HG02759 (cell line): Measurements from ENCODE around the gene TRMT1.

Experiments used
- ATAC-seq: cut with Tn5 transposase; IDR thresholded peaks from one replicate; pipeline ENCODE4 v1.9.1; 2021; ENCODE audit warnings: mild to moderate bottlenecking, moderate library complexity; ENCODE audit not compliant: unreplicated experiment

Gene TRMT1

GRCh38 chr19:13074378-13074777 lies 42.2 kb downstream of the TRMT1 start:
- no peak for ATAC-seq

DNA sequence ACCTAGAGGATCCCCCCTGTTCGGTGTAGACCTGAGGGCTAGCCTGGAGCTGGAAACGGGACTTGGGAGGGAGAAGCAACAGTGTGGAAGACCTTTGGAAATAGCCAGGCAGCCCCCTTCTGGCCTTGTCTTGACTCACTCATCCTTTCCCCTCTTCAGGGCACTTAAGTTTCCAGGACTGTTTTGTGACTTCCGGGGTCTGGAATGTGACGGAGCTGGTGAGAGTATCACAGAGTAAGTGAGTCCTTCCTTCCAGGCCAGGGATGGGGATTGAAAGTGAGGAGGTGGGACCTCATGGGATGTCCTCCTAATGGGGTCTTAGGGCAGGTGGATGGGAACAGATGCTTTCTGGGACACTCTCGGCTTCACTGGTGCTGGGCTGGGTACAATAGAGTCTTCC lies 43.3 kb downstream of the TRMT1 start:
- ATAC-seq = no peak

DNA sequence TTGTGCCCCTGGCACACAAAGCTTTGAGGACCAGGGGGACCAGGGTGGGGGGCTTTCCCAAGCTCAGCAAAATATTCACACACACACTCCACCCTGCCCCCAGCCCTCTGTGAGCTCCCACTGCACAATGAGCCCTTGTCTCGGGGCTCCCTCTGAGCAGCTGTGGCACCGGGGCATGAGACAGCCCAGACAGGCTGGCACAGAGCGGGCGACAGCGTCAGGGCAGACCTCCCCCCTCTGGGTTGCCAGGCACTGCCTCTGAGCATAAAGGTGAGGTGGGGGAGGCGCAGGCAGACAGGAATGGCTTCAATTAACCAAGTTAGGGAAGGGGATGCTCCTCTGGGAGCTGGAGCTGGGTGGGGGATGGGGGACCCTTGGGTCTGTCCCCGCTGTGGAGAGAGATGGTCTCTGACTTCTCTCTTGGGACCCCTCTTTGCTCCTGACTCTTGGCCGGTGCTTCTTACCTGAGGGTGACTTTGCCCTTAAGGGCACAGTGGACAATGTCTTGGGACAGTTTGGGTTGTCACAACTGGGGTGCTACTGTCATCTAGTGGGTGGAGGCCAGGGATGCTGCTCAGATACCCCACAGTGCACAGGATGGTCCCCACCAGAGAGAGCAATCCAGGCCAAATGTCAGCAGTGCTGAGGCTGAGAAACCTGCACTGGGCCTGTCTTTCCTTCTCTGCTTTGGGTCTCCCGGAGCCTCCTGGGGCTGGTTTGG lies 44.2 kb downstream of the TRMT1 start:
- no peak for ATAC-seq

GRCh38 chr19:13071444-13072187 lies 44.9 kb downstream of the TRMT1 start:
- no peak for ATAC-seq

- ATAC-seq = no peak
Observed at GRCh38 chr19:13070425-13071140, 46.0 kb downstream of the TRMT1 start.

- no peak for ATAC-seq
Observed at GRCh38 chr19:13069415-13070359, 46.9 kb downstream of the TRMT1 start.

DNA sequence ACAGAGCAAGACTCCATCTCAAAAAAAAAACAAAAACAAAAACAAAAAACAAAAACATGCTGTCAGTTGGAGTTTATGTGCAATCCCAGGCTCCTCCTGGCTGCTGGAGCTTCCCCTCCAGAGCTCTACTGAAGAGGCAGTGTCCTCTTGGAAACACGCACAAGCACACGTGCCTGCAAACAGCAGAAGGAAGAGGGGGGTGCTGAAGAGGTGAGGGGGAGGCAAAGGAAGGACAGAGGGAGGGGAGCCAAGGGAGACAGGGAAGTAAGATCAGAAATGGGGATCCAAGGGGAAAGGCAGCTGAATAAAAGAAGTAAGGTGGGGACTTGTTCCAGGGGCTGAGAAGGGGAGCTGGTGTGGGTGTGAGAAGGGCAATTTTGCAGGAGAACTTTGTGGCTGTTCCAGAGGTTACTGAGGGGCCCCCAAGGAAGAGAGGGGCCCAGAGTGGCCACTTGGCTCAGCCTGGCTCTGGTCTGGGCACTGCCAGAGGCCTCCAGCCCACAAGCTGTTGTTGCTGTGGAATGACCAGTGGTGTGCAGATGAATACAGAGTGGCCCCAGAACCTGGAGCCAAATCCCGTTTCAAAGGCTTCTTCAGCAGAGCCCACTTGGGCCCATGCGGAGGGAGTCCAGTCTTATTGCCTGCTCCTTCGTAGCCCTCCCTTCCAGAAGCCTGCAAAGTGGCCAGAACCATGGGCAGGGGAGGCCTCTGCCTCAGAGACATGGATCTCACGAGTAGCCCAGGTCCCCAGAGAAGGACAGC lies 48.3 kb downstream of the TRMT1 start:
- ATAC-seq = no peak

DNA sequence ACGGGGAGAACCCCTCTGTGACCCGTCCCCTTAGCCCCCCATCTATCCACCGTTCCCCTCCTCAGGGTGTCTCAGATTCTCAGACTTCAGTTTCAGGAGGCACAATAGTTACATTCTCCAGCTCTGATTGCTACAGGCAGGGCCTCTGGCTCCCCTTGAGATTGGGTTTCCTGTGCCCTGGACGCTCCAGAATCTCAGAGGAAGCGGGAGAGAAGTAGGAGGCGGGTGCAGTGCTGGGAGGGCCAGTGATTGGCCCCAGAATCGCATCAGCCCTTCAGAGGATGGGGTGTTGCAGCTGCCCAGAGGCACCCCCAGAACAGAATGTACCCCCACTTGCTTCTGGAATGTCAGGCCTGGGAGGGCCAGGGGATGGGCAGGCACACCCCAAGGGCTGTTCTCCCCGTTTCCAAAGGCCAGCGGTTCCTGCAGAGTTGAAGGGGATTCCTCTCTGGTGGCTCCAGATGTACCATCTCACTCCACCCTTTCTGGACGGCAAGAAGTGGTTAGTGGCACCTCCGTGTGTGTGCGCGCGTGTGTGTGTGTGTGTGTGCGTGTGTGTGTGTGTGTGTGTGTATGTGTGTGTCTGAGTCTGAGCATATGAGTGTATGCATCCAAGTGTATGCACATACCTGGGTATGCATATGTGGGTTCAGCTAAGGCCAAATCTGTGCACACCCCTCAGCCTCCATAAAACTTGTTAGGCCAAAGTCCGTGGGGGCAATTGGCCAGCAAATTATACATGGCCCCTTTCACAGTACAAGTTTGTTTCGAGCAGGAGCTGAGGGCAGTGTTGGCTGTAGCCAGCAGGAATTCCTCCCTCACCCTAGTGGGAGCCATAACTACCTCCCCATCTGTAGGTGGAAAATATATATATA lies 49.4 kb downstream of the TRMT1 start:
- ATAC-seq = no peak

GRCh38 chr19:13066226-13066625 lies 50.3 kb downstream of the TRMT1 start:
- ATAC-seq = no peak

DNA sequence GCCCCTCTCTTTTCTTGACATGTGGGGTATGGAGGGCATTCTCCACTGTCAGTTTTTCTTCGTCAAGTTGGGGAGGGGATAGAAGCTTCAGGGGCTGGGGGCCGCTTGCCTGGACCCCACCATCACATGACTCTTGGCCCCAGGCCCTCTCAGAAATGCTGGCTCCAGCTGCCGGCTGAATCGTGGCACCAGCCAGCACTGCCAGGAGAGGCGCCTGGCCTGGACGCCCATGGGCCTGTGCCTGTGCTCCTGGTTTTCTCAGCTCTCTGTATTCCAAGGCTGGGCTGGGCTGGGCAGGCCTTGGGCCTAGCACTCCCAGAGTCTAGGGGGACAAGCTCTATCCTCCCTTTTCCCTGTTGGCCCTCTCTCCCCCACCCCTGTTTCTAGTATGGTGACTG lies 52.4 kb downstream of the TRMT1 start:
- no peak for ATAC-seq

GRCh38 chr19:13063461-13064091 lies 53.0 kb downstream of the TRMT1 start:
- ATAC-seq = no peak

- no peak for ATAC-seq
Observed at GRCh38 chr19:13062317-13062716, 54.2 kb downstream of the TRMT1 start.

DNA sequence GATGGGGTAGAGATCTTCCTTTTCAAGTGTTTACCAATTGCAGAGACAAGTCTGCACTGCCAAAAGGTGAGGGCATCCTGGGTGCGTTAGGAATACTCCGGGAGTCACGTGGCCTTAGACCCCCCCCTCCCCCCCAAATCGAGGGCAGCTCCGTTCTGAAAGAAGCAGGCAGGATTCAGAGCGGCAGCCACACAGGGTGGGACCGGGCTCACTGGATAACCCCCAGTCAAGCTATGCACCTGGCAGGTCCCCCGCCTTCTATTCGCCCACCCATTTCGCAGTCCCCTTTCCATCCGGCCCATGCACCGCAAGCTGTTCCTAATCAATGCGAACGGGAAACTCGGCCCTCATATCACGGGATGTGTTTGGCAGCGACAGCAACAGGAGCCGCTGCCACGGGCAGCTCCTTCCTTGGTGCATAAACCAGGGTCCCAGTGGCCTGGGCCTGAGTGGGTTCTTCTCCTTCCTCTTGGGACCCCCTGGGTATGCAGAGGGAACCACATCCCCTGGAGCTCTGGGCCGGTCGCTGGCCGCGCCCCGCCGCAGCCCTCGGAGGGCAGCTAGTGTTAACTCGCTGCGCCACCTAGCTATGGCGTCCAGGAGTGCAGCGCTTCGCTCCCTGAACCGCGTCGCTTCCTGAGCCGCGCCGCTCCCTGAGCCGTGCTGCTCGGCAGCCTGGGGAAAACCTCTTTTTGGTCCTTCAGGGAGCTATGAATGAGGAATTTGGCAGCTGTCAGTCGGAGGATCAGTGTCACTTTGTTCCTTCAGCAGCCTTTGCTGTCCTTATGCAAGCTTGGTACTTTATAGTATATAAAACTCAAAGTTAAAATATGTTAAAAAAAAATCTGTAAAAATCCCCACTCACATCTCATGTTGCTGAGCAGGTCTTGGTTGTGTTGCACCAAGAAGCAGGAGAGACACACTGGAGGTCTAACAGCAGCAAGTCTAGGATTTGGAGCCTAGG lies 55.3 kb downstream of the TRMT1 start:
- no peak for ATAC-seq

GRCh38 chr19:13060233-13060963 lies 56.1 kb downstream of the TRMT1 start:
- no peak for ATAC-seq

DNA sequence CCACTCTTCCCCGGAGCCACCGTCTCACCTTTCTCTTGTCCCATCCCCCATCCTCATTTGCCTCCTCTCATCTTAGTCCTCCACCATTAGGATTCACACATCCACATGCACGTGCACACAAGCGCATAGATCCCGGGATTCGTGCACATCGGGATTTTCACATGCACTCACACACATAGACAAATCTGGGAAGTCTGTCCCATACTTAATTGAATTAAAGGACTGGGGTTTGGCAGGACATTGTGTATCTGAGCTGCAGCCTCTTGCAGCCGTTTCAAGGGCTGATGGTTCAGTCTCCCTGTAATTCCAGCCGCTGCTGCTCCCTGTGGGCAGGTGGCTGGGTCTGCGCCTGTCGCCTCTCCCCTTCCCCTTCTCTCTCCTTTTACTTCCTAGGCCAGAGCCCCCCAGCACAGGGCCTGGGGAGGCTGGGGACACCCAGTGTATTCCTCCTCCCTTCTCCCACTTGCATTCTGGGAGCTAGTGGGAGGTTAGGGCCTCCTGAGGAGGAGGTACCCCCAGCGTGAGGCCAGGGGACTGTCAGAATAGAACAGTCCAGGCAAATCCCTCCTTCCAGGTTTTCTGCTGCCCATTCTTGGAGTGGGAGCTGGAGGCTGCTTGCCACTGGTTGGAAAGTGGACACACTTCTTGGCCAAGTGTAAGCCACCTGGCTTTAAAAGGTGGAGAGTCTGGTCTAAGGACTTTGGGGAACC lies 57.4 kb downstream of the TRMT1 start:
- ATAC-seq = no peak

DNA sequence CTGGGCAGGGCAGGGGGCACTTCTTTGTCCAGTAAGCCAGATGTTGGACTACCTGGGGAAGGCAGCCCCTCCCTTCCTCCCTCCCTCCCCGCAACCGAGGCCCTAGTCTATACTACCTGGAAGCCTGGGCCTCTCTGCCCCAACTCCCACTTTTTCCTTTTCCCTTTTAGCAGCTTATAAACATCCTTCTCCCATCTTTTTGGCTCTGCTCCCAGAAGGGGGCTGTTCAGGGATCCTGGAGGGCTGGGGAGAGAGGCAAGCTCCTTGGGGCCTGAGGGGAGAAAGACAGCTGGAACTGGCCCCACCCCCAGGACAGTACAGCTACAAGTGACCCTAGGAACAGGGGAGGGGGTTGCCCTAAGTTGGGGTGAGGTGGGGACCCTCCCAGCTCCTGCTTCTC lies 58.8 kb downstream of the TRMT1 start:
- no peak for ATAC-seq
